H1 (cell line): Measurements from ENCODE around the gene FGB. TPM values are rescaled to one million over a fixed set of nuclear protein-coding genes. Genes with fewer than 3 reads are reported as not detected.

Experiments used
- CTCF ChIA-PET: fragments of 300-600 bp; sonication (Branson Sonifier 250); formaldehyde crosslinking; loops from one replicate; lab custom pipeline; 2021; ENCODE audit not compliant: partially characterized antibody; lab: Charles Lee
- POLR2A ChIA-PET: fragments of 300-600 bp; sonication (Branson Sonifier 250); formaldehyde crosslinking; loops from one replicate; lab custom pipeline; 2021; ENCODE audit warnings: inconsistent platforms; ENCODE audit not compliant: partially characterized antibody; lab: Charles Lee
- DNase-seq, 2 experiments: peaks; one replicate each; pipeline versions ENCODE4 v3.0.0 to v3.0.0-alpha.2; 2010 to 2022; ENCODE audit warnings: low spot score in 2 of 2, low read depth in 1 of 2, mixed read lengths in 1 of 2
- FAIRE-seq: peaks from 2 replicates; lab custom pipeline; 2011; peaks lifted over from hg19 to GRCh38; lab: Jason Lieb, UNC
- H2AFZ ChIP-seq: 2 replicates; pipeline ENCODE4 v1.8.1; 2012; ENCODE audit warnings: low read length, inconsistent platforms
- H2AK5ac ChIP-seq: 2 replicates; pipeline ENCODE4 v1.6.1; 2013; ENCODE audit warnings: low read depth, low read length
- H2BK120ac ChIP-seq: replicated peaks from 2 replicates; pipeline ENCODE3; 2013; ENCODE audit warnings: low read depth, low read length, inconsistent platforms
- H2BK12ac ChIP-seq: 2 replicates; pipeline ENCODE4 v1.6.1; 2013; ENCODE audit warnings: low read depth, low read length
- H2BK15ac ChIP-seq: 2 replicates; pipeline ENCODE4 v1.6.1; 2013; ENCODE audit warnings: low read length
- H2BK20ac ChIP-seq: 2 replicates; pipeline ENCODE4 v1.6.1; 2013; ENCODE audit warnings: low read length
- H2BK5ac ChIP-seq: 2 replicates; pipeline ENCODE4 v1.6.1; 2013; ENCODE audit warnings: low read depth, low read length
- H3K14ac ChIP-seq: 2 replicates; pipeline ENCODE4 v1.6.1; 2013; ENCODE audit warnings: inconsistent platforms; ENCODE audit not compliant: insufficient read length
- H3K18ac ChIP-seq: 2 replicates; pipeline ENCODE4 v1.6.1; 2013; ENCODE audit warnings: low read length; ENCODE audit errors: extremely low read depth
- H3K23ac ChIP-seq: 2 replicates; pipeline ENCODE4 v1.6.1; 2013; ENCODE audit warnings: inconsistent platforms; ENCODE audit not compliant: insufficient read length
- H3K23me2 ChIP-seq: 2 replicates; pipeline ENCODE4 v1.6.1; 2013; ENCODE audit warnings: low read depth, low read length
- H3K27ac ChIP-seq: 2 replicates; pipeline ENCODE4 v1.6.1; 2011; ENCODE audit warnings: low read depth, low read length, inconsistent platforms
- H3K27me3 ChIP-seq, 4 experiments: replicated peaks in 1 of 4; 1 replicate in 1 of 4; 2 replicates in 3 of 4; pipeline versions ENCODE4 v1.6.1 to v1.8.1; 2011 to 2013; ENCODE audit warnings: low read length in 3 of 4, mild to moderate bottlenecking in 3 of 4, inconsistent platforms in 2 of 4, mixed read lengths in 2 of 4, moderate library complexity in 1 of 4; ENCODE audit not compliant: control insufficient read depth in 3 of 4, insufficient read depth in 3 of 4; ENCODE audit errors: extremely low read depth in 1 of 4
- H3K36me3 ChIP-seq, 4 experiments: 2 replicates each; pipeline versions ENCODE4 v1.6.1 to v1.8.1; 2011 to 2013; ENCODE audit warnings: mild to moderate bottlenecking in 4 of 4, low read length in 3 of 4, moderate library complexity in 2 of 4, control low read depth in 1 of 4, inconsistent platforms in 1 of 4; ENCODE audit not compliant: insufficient read depth in 4 of 4, control insufficient read depth in 2 of 4
- H3K4ac ChIP-seq: replicated peaks from 2 replicates; pipeline ENCODE3; 2013; ENCODE audit warnings: low read length, low read depth, mixed read lengths, inconsistent platforms; ENCODE audit not compliant: insufficient read length
- H3K4me1 ChIP-seq, 4 experiments: replicated peaks in 1 of 4; 1 replicate in 1 of 4; 2 replicates in 3 of 4; pipeline versions ENCODE4 v1.6.1 to v1.8.1; 2011 to 2013; ENCODE audit warnings: low read length in 3 of 4, inconsistent platforms in 2 of 4, mixed read lengths in 1 of 4; ENCODE audit not compliant: insufficient read depth in 4 of 4, control insufficient read depth in 3 of 4
- H3K4me2 ChIP-seq, 2 experiments: 2 replicates each; pipeline versions ENCODE4 v1.6.1 to v1.8.1; 2011 to 2013; ENCODE audit warnings: low read depth in 2 of 2, low read length in 2 of 2, control low read depth in 1 of 2, inconsistent platforms in 1 of 2, mild to moderate bottlenecking in 1 of 2; ENCODE audit not compliant: insufficient read depth in 1 of 2
- H3K4me3 ChIP-seq, 4 experiments: fragments of 200-600, 300-600 bp in 1 of 4; sonication (generic), shearing (Covaris generic), sonication (Bioruptor Twin) in 1 of 4; 2 replicates each; pipeline versions ENCODE4 v1.5.1 to v1.8.1; 2011 to 2016; ENCODE audit warnings: low read length in 4 of 4, low read depth in 3 of 4, control low read depth in 2 of 4, inconsistent platforms in 2 of 4, mild to moderate bottlenecking in 2 of 4, mixed read lengths in 1 of 4, moderate library complexity in 1 of 4; ENCODE audit not compliant: insufficient read depth in 2 of 4; ENCODE audit errors: extremely low read depth in 1 of 4
- H3K56ac ChIP-seq: replicated peaks from 2 replicates; pipeline ENCODE3; 2013; ENCODE audit warnings: low read depth, mild to moderate bottlenecking, mixed read lengths, low read length, inconsistent platforms; ENCODE audit not compliant: insufficient read length
- H3K79me1 ChIP-seq: 2 replicates; pipeline ENCODE4 v1.6.1; 2013; ENCODE audit warnings: low read depth, low read length, control low read depth
- H3K79me2 ChIP-seq, 2 experiments: 2 replicates each; pipeline versions ENCODE4 v1.6.1 to v1.8.1; 2012 to 2013; ENCODE audit warnings: low read length in 2 of 2, mild to moderate bottlenecking in 2 of 2, inconsistent platforms in 1 of 2; ENCODE audit not compliant: insufficient read depth in 2 of 2, control insufficient read depth in 1 of 2
- H3K9ac ChIP-seq, 4 experiments: replicated peaks in 1 of 4; 1 replicate in 1 of 4; 2 replicates in 3 of 4; pipeline versions ENCODE4 v1.6.1 to v1.8.1; 2011 to 2013; ENCODE audit warnings: low read depth in 3 of 4, low read length in 3 of 4, control low read depth in 2 of 4, mild to moderate bottlenecking in 2 of 4, moderate library complexity in 2 of 4, inconsistent platforms in 1 of 4; ENCODE audit errors: extremely low read depth in 1 of 4
- H3K9me3 ChIP-seq, 2 experiments: 2 replicates each; pipeline versions ENCODE4 v1.6.1 to v1.8.1; 2012 to 2013; ENCODE audit warnings: mild to moderate bottlenecking in 2 of 2, moderate library complexity in 2 of 2, control low read depth in 1 of 2, inconsistent platforms in 1 of 2, low read depth in 1 of 2, low read length in 1 of 2, mixed read lengths in 1 of 2; ENCODE audit not compliant: insufficient read depth in 2 of 2
- H4K20me1 ChIP-seq, 2 experiments: replicated peaks in 1 of 2; 2 replicates each; pipeline versions ENCODE3 to v1.8.1; 2011 to 2013; ENCODE audit warnings: inconsistent platforms in 2 of 2, low read length in 2 of 2, mild to moderate bottlenecking in 1 of 2; ENCODE audit not compliant: insufficient read depth in 2 of 2, control insufficient read depth in 1 of 2
- H4K5ac ChIP-seq: 2 replicates; pipeline ENCODE4 v1.6.1; 2013; ENCODE audit warnings: low read length, low read depth, mixed read lengths, inconsistent platforms; ENCODE audit not compliant: insufficient read length
- H4K8ac ChIP-seq: 2 replicates; pipeline ENCODE4 v1.8.0; 2013; ENCODE audit warnings: mild to moderate bottlenecking, moderate library complexity, low read length, inconsistent platforms; ENCODE audit not compliant: insufficient read depth; ENCODE audit errors: extremely low read depth
- H4K91ac ChIP-seq: replicated peaks from 2 replicates; pipeline ENCODE3; 2013; ENCODE audit warnings: low read length, mixed read lengths, inconsistent platforms; ENCODE audit not compliant: insufficient read length
- CBX5 ChIP-seq: fragments of 300-800, 300-1000 bp; sonication (generic); IDR thresholded peaks from 2 replicates; pipeline ENCODE4 v1.7.1; 2016; ENCODE audit warnings: antibody characterized with exemption, low read length, low read depth
- CTBP2 ChIP-seq: IDR thresholded peaks from 2 replicates; pipeline ENCODE4 v1.7.0; 2011; ENCODE audit warnings: borderline replicate concordance, mild to moderate bottlenecking, moderate library complexity, mixed read lengths, low read length; ENCODE audit not compliant: insufficient read depth, insufficient read length
- EGR1 ChIP-seq: IDR thresholded peaks from 2 replicates; pipeline ENCODE4 v1.6.1; 2011; ENCODE audit warnings: low read depth, low read length, borderline replicate concordance
- JUN ChIP-seq: IDR thresholded peaks from 2 replicates; pipeline ENCODE4 v1.6.1; 2011; ENCODE audit warnings: low read depth, mild to moderate bottlenecking, improper control_type of control experiment, low read length
- KDM1A ChIP-seq: fragments of 200-600, 300-600 bp; sonication (generic); IDR thresholded peaks from 2 replicates; pipeline ENCODE4 v1.7.1; 2016; ENCODE audit warnings: mild to moderate bottlenecking, low read length, borderline replicate concordance
- POLR2A ChIP-seq, 2 experiments: IDR thresholded peaks; 1 replicate in 1 of 2; 2 replicates in 1 of 2; pipeline ENCODE4 v1.6.1; 2011; ENCODE audit warnings: low read depth in 2 of 2, low read length in 2 of 2, mild to moderate bottlenecking in 2 of 2; ENCODE audit errors: control extremely low read depth in 1 of 2
- POU5F1 ChIP-seq: IDR thresholded peaks from 2 replicates; pipeline ENCODE4 v1.6.1; 2011; ENCODE audit warnings: low read depth, mild to moderate bottlenecking, low read length, moderate library complexity
- RFX5 ChIP-seq: IDR thresholded peaks from 2 replicates; pipeline ENCODE4 v1.6.1; 2011; ENCODE audit warnings: low read depth, low read length, improper control_type of control experiment, borderline replicate concordance
- SAP30 ChIP-seq: fragments of 300-600 bp; sonication (generic); IDR thresholded peaks from 2 replicates; pipeline ENCODE4 v1.7.1; 2012; ENCODE audit warnings: low read length, moderate library complexity, mild to moderate bottlenecking, inconsistent platforms; ENCODE audit not compliant: insufficient read depth, insufficient replicate concordance
- SRF ChIP-seq: IDR thresholded peaks from 2 replicates; pipeline ENCODE4 v1.6.1; 2011; ENCODE audit warnings: mild to moderate bottlenecking, low read depth, low read length, moderate library complexity
- TEAD4 ChIP-seq: IDR thresholded peaks from 2 replicates; pipeline ENCODE4 v1.6.1; 2012; ENCODE audit warnings: low read depth, low read length, inconsistent platforms, mixed read lengths
- polyA plus RNA-seq, 7 experiments: library from polyadenylated mRNA; depleted of rRNA in 3 of 7; stranded (reverse) in 5 of 7; unstranded in 2 of 7; fragments of >200 nt in 5 of 7; fragments of 200-250 nt in 2 of 7; gene quantifications; 1 replicate in 5 of 7; 2 replicates in 1 of 7; 4 replicates in 1 of 7; pipeline versions ENCODE4 v1.2.1 to v1.2.3, GENCODE V29; 2011 to 2013; ENCODE audit warnings: missing spikeins in 2 of 7, mixed read lengths in 2 of 7
- total RNA-seq: library from RNA; stranded (reverse); fragmentation: NEBNext Ultra II Directional; extraction: Animal tissue kit (Norgen Biotek cat#: 25700); gene quantifications from 2 replicates; pipeline ENCODE4 v1.2.1, GENCODE V29; 2021
- TF ChIP-seq, protein P1 (sequence below): IDR thresholded peaks from 2 replicates; pipeline ENCODE4 v1.6.1; 2011; ENCODE audit warnings: low read depth, mild to moderate bottlenecking, low read length; ENCODE audit not compliant: insufficient read depth
- TF ChIP-seq, protein P2 (sequence below), 3 experiments: IDR thresholded peaks; 1 replicate in 2 of 3; 2 replicates in 1 of 3; pipeline versions ENCODE4 v1.5.1 to v1.6.1; 2011; ENCODE audit warnings: low read length in 3 of 3, mild to moderate bottlenecking in 3 of 3, inconsistent platforms in 2 of 3, low read depth in 1 of 3, moderate library complexity in 1 of 3; ENCODE audit not compliant: insufficient read depth in 1 of 3; ENCODE audit errors: control extremely low read depth in 1 of 3

The FGB gene
- total and polyA plus RNA-seq, 2 of the 8 experiments (the other 6 are each of a cell fraction or from before 2014, with no cell fraction given), result not detected

DNA sequence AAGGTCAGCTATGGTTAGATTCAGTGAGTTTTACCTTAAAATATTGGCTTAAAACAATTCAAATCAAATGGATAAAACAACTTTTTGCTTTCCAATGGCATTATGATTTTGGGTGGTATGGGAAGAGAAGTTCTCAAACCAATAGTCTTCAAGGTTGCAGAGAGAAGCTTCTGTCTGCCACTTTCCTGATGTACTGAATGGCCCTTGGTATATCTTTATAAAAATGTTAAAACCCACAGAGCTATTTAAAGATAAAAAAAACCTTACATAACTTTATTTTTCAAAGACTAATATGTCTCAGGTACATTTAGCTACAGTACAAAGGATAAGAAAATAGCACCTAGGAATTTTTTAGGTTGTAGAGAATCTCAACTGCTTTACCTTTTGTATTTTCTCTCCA lies 20.9 kb downstream of the FGB start:
- no peak overlapping the region for H4K8ac ChIP-seq
- H2AFZ ChIP-seq, result no peak overlapping the region
- H2BK120ac ChIP-seq, result no peak overlapping the region
- H3K23me2 ChIP-seq, result no peaks in the 10 kb centered on the region
- H3K4me2 ChIP-seq, result no peak overlapping the region
- no peak overlapping the region for H3K4ac ChIP-seq
- no peak overlapping the region for H3K18ac ChIP-seq
- CTCF ChIA-PET, result interaction anchor here (1.5 to 2.3 kb wide), 3 partner anchors 25 to 40 kb away, joined by 3 to 11 read pairs (median 6); no protein-coding TSS in a partner anchor
- H3K4me1 ChIP-seq, result no peaks in the 10 kb centered on the region
- H2AK5ac ChIP-seq, result no peak overlapping the region
- DNase-seq, result no peak
- H2BK15ac ChIP-seq, result no peak overlapping the region
- H2BK12ac ChIP-seq, result no peak overlapping the region
- H3K79me2 ChIP-seq, result no peaks in the 10 kb centered on the region
- H4K20me1 ChIP-seq, result no peaks in the 10 kb centered on the region
- no peaks in the 10 kb centered on the region for H3K36me3 ChIP-seq
- no peak overlapping the region for H4K91ac ChIP-seq
- H3K27me3 ChIP-seq, result no peaks in the 10 kb centered on the region
- H4K5ac ChIP-seq, result no peak overlapping the region
- no peak overlapping the region for H3K56ac ChIP-seq
- no peak overlapping the region for H3K14ac ChIP-seq
- H3K27ac ChIP-seq, result no peak overlapping the region
- H3K9ac ChIP-seq, result no peak overlapping the region
- no peak for FAIRE-seq
- H2BK5ac ChIP-seq, result no peak overlapping the region
- H3K4me3 ChIP-seq, result no peak overlapping the region
- H3K79me1 ChIP-seq, result no peaks in the 10 kb centered on the region
- H3K23ac ChIP-seq, result no peak overlapping the region
- H2BK20ac ChIP-seq, result no peak overlapping the region
- no peaks in the 10 kb centered on the region for H3K9me3 ChIP-seq
- POLR2A ChIA-PET, result no interaction called here
- TF ChIP-seq EGR1 (no peak), POLR2A (IDR thresholded peaks at IDR 0.05; ENCODE audit: control extremely low read depth in 1 of 2, low read depth in 2 of 2, low read length in 2 of 2) (no peak), JUN (no peak), TEAD4 (no peak), RFX5 (no peak), SRF (no peak), KDM1A (no peak), CBX5 (no peak), CTBP2 (no peak), SAP30 (no peak), POU5F1 (no peak)
- TF ChIP-seq, protein P1, sequence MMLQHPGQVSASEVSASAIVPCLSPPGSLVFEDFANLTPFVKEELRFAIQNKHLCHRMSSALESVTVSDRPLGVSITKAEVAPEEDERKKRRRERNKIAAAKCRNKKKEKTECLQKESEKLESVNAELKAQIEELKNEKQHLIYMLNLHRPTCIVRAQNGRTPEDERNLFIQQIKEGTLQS, result no peak
- TF ChIP-seq, protein P2, sequence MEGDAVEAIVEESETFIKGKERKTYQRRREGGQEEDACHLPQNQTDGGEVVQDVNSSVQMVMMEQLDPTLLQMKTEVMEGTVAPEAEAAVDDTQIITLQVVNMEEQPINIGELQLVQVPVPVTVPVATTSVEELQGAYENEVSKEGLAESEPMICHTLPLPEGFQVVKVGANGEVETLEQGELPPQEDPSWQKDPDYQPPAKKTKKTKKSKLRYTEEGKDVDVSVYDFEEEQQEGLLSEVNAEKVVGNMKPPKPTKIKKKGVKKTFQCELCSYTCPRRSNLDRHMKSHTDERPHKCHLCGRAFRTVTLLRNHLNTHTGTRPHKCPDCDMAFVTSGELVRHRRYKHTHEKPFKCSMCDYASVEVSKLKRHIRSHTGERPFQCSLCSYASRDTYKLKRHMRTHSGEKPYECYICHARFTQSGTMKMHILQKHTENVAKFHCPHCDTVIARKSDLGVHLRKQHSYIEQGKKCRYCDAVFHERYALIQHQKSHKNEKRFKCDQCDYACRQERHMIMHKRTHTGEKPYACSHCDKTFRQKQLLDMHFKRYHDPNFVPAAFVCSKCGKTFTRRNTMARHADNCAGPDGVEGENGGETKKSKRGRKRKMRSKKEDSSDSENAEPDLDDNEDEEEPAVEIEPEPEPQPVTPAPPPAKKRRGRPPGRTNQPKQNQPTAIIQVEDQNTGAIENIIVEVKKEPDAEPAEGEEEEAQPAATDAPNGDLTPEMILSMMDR (IDR thresholded peaks at IDR 0.05; ENCODE audit: control extremely low read depth in 1 of 3, insufficient read depth in 1 of 3, low read depth in 1 of 3, low read length in 3 of 3), result no peak
